CD14-positive monocyte (primary cell): ENCODE measurements around the gene IL17C. TPM values are rescaled to one million over a fixed set of nuclear protein-coding genes. Genes with fewer than 3 reads are reported as not detected.

Source experiments
- DNase-seq, 3 donors: peaks; one replicate each; pipeline ENCODE4 v3.0.0-alpha.2; 2011 to 2022
- H2AFZ ChIP-seq: 2 replicates; pipeline ENCODE4 v1.6.0; 2012; ENCODE audit warnings: mild to moderate bottlenecking, low read depth, low read length, inconsistent platforms; ENCODE audit not compliant: insufficient read depth, poor library complexity, severe bottlenecking
- H3K27ac ChIP-seq, 2 donors: 1 replicate in 1 of 2; 2 replicates in 1 of 2; pipeline ENCODE4 v1.5.1; 2012 to 2013; ENCODE audit warnings: low read length in 2 of 2, control low read depth in 1 of 2, inconsistent platforms in 1 of 2, low read depth in 1 of 2, mild to moderate bottlenecking in 1 of 2
- H3K27me3 ChIP-seq, 2 donors: one replicate each; pipeline versions ENCODE4 v1.6.0 to v1.6.1; 2011 to 2013; ENCODE audit warnings: low read length in 2 of 2; ENCODE audit not compliant: control insufficient read depth in 2 of 2, insufficient read depth in 2 of 2
- H3K36me3 ChIP-seq, 2 donors: replicated peaks in 1 of 2; 1 replicate in 1 of 2; 2 replicates in 1 of 2; pipeline versions ENCODE4 v1.5.1 to v1.6.1; 2012 to 2013; ENCODE audit warnings: low read length in 2 of 2, control low read depth in 1 of 2, inconsistent platforms in 1 of 2, mild to moderate bottlenecking in 1 of 2; ENCODE audit not compliant: insufficient read depth in 2 of 2, control insufficient read depth in 1 of 2
- H3K4me1 ChIP-seq, 2 donors: 1 replicate in 1 of 2; 2 replicates in 1 of 2; pipeline versions ENCODE4 v1.5.1 to v1.6.1; 2012 to 2013; ENCODE audit warnings: low read length in 2 of 2, control low read depth in 1 of 2, inconsistent platforms in 1 of 2, mild to moderate bottlenecking in 1 of 2, moderate library complexity in 1 of 2; ENCODE audit not compliant: insufficient read depth in 2 of 2, control insufficient read depth in 1 of 2
- H3K4me2 ChIP-seq: replicated peaks from 2 replicates; pipeline ENCODE3; 2012; ENCODE audit warnings: low read length, moderate library complexity, mild to moderate bottlenecking; ENCODE audit not compliant: poor library complexity, severe bottlenecking; ENCODE audit errors: extremely low read depth
- H3K4me3 ChIP-seq, 3 experiments: fragments of 200-600 bp in 1 of 3; sonication (generic) in 1 of 3; replicated peaks in 1 of 3; 1 replicate in 2 of 3; 2 replicates in 1 of 3; pipeline ENCODE4 v1.5.1; 2011 to 2013; ENCODE audit warnings: low read length in 3 of 3, mild to moderate bottlenecking in 3 of 3, control low read depth in 2 of 3, low read depth in 2 of 3, inconsistent platforms in 1 of 3, moderate library complexity in 1 of 3
- H3K79me2 ChIP-seq: 2 replicates; pipeline ENCODE4 v1.6.0; 2012; ENCODE audit warnings: mild to moderate bottlenecking, control low read depth, inconsistent platforms, low read length, moderate library complexity; ENCODE audit not compliant: insufficient read depth
- H3K9ac ChIP-seq: 2 replicates; pipeline ENCODE4 v1.6.0; 2017; ENCODE audit warnings: low read length, mild to moderate bottlenecking; ENCODE audit not compliant: insufficient read depth, poor library complexity, severe bottlenecking
- H3K9me3 ChIP-seq, 2 donors: replicated peaks in 1 of 2; 1 replicate in 1 of 2; 2 replicates in 1 of 2; pipeline versions ENCODE4 v1.5.1 to v1.6.1; 2012 to 2013; ENCODE audit warnings: low read length in 2 of 2, control low read depth in 1 of 2; ENCODE audit not compliant: control insufficient read depth in 1 of 2, insufficient read depth in 1 of 2
- H4K20me1 ChIP-seq: 2 replicates; pipeline ENCODE4 v1.6.0; 2012; ENCODE audit warnings: mild to moderate bottlenecking, low read length, control low read depth, moderate library complexity; ENCODE audit not compliant: insufficient read depth
- H3K27ac Mint-ChIP-seq, 7 donors: one replicate each; pipeline ENCODE4 v1.8.0; 2020; ENCODE audit warnings: mild to moderate bottlenecking in 7 of 7, mixed read lengths in 7 of 7, moderate library complexity in 6 of 7, inconsistent platforms in 2 of 7
- H3K27me3 Mint-ChIP-seq, 3 donors: one replicate each; pipeline ENCODE4 v1.8.0; 2021 to 2022; ENCODE audit warnings: low read depth in 3 of 3, mild to moderate bottlenecking in 3 of 3, mixed read lengths in 3 of 3, moderate library complexity in 3 of 3, inconsistent platforms in 1 of 3
- H3K36me3 Mint-ChIP-seq, 2 donors: one replicate each; pipeline ENCODE4 v1.8.0; 2020; ENCODE audit warnings: mixed read lengths in 2 of 2, inconsistent platforms in 1 of 2, mild to moderate bottlenecking in 1 of 2
- H3K4me1 Mint-ChIP-seq: one replicate; pipeline ENCODE4 v1.8.0; 2020; ENCODE audit warnings: mild to moderate bottlenecking, mixed read lengths
- H3K4me3 Mint-ChIP-seq, 2 donors: one replicate each; pipeline ENCODE4 v1.8.0; 2020; ENCODE audit warnings: mild to moderate bottlenecking in 2 of 2, mixed read lengths in 2 of 2, moderate library complexity in 1 of 2
- H3K9me3 Mint-ChIP-seq, 7 donors: one replicate each; pipeline ENCODE4 v1.8.0; 2020 to 2022; ENCODE audit warnings: mixed read lengths in 7 of 7, mild to moderate bottlenecking in 6 of 7, moderate library complexity in 6 of 7, inconsistent platforms in 2 of 7
- CTCF ChIP-seq: fragments of 200-600 bp; IDR thresholded peaks from one replicate; pipeline ENCODE4 v1.8.0; 2022; ENCODE audit warnings: antibody characterized with exemption, mild to moderate bottlenecking
- WGBS: methylation state at CpG from one replicate; pipeline ENCODE4 v1.1.5; 2013; ENCODE audit warnings: missing lambda C conversion rate; ENCODE audit not compliant: insufficient coverage; 5-methylcytosine and 5-hydroxymethylcytosine counted together
- intact Hi-C, 2 donors: fragments of 100-400 bp; cut with micrococcal nuclease; formaldehyde crosslinking; loops; one replicate each; pipeline versions ENCODE4 v1.15.0 to v1.15.1; 2023
- polyA plus RNA-seq, 3 donors: library from polyadenylated mRNA; depleted of rRNA in 1 of 3; unstranded in 2 of 3; stranded (reverse) in 1 of 3; fragments of 300-500 nt in 2 of 3; fragments of >200 nt in 1 of 3; fragmentation: Illumina TruSeq in 2 of 3; gene quantifications; 1 replicate in 2 of 3; 2 replicates in 1 of 3; pipeline ENCODE4 v1.2.3, GENCODE V29; 2012 to 2021

Gene IL17C
- polyA plus RNA-seq, 3 donors, result 0.08 TPM; not detected in 2

GRCh38 chr16:88656291-88656980 is 18.1 kb downstream of the IL17C start:
- Histone ChIP-seq H3K9me3 (no peaks in the 10 kb centered on the region), H3K36me3 (peaks cover 10 to 15% of the 10 kb centered on the region in 2 donors), H3K4me2 (no peak overlapping the region), H3K27ac (no peak overlapping the region), H3K79me2 (no peaks in the 10 kb centered on the region), H3K4me1 (peaks cover 9 to 10% of the 10 kb centered on the region in 2 donors), H3K27me3 (no peaks in the 10 kb centered on the region), H3K9ac (no peak overlapping the region), H4K20me1 (no peaks in the 10 kb centered on the region), H3K4me3 (no peak overlapping the region), H2AFZ (no peak overlapping the region)
- Mint-ChIP-seq H3K27ac (no peak overlapping the region), H3K36me3 (peaks cover 22 to 55% of the 10 kb centered on the region in 2 donors), H3K9me3 (no peaks in the 10 kb centered on the region), H3K4me3 (no peak overlapping the region), H3K27me3 (peaks cover 0 to 5% (median 2%) of the 10 kb centered on the region in 3 donors), H3K4me1 (peaks cover 14% of the 10 kb centered on the region)
- no peak for TF ChIP-seq CTCF
- intact Hi-C loops, result no loop called here
- WGBS, result 91% methylated on average over 14 of the region's 25 CpGs
- no peak for DNase-seq

GRCh38 chr16:88657371-88657770 is 19.0 kb downstream of the IL17C start:
- no peak overlapping the region for H3K9ac ChIP-seq
- 94% methylated on average over 19 of the region's 19 CpGs for WGBS
- TF ChIP-seq CTCF, result no peak

More at GRCh38 chr16:88657371-88657770, 19.0 kb downstream of the IL17C start:
- Histone ChIP-seq H3K27ac (no peak overlapping the region), H3K36me3 (peaks cover 10 to 15% of the 10 kb centered on the region in 2 donors), H3K4me3 (no peak overlapping the region), H3K79me2 (peaks cover 3% of the 10 kb centered on the region), H3K4me2 (no peak overlapping the region), H3K4me1 (peaks cover 6 to 9% of the 10 kb centered on the region in 2 donors), H3K9me3 (no peaks in the 10 kb centered on the region), H2AFZ (no peak overlapping the region), H3K27me3 (no peaks in the 10 kb centered on the region), H4K20me1 (no peaks in the 10 kb centered on the region)
- Mint-ChIP-seq H3K27me3 (peaks cover 2 to 5% (median 3%) of the 10 kb centered on the region in 3 donors), H3K36me3 (peaks cover 22 to 55% of the 10 kb centered on the region in 2 donors), H3K27ac (no peak overlapping the region), H3K4me3 (no peak overlapping the region), H3K4me1 (peaks cover 13% of the 10 kb centered on the region), H3K9me3 (no peaks in the 10 kb centered on the region)
- no peak for DNase-seq
- intact Hi-C loops, result no loop called here
